ENCODE data around the gene SPOP.

The SPOP gene

GRCh38 chr17:49549691-49550678, 127.9 kb downstream of the SPOP start:
- no peak for DNase-seq (ENCODE audit: low spot score)

- no peak for DNase-seq (ENCODE audit: low spot score)
Observed at GRCh38 chr17:49549311-49549605, 128.6 kb downstream of the SPOP start.

All from AG08395 (cell line).